Gastroesophageal sphincter (tissue), 4 donors: ENCODE data around the gene NKD2. TPM values are rescaled to one million over a fixed set of nuclear protein-coding genes. Genes with fewer than 3 reads are reported as not detected.

Experiments
- ATAC-seq: fragments of 150-250 bp; one replicate; pipeline ENCODE4 v1.9.1; 2016; ENCODE audit warnings: mild to moderate bottlenecking, moderate library complexity
- H3K27ac ChIP-seq, 4 donors: fragments of 200-600 bp; sonication (generic) in 3 of 4; 1 replicate in 3 of 4; 2 replicates in 1 of 4; pipeline ENCODE4 v1.5.1; 2016 to 2019
- H3K27me3 ChIP-seq: fragments of 200-600 bp; sonication (generic); one replicate; pipeline ENCODE4 v1.5.1; 2019
- H3K36me3 ChIP-seq, 2 donors: fragments of 200-600 bp; sonication (generic); one replicate each; pipeline ENCODE4 v1.5.1; 2019; ENCODE audit warnings: control low read depth in 1 of 2
- H3K4me1 ChIP-seq, 3 donors: fragments of 200-600 bp; sonication (generic); 1 replicate in 2 of 3; 2 replicates in 1 of 3; pipeline ENCODE4 v1.5.1; 2016 to 2019; ENCODE audit warnings: control low read depth in 2 of 3
- H3K4me3 ChIP-seq, 2 donors: fragments of 200-600 bp; sonication (generic); one replicate each; pipeline ENCODE4 v1.5.1; 2019; ENCODE audit warnings: mild to moderate bottlenecking in 1 of 2, moderate library complexity in 1 of 2
- H3K9me3 ChIP-seq, 3 donors: fragments of 200-600 bp; sonication (generic); one replicate each; pipeline ENCODE4 v1.5.1; 2017 to 2019; ENCODE audit warnings: control low read depth in 2 of 3
- EP300 ChIP-seq: sonication (generic); formaldehyde crosslinking; IDR thresholded peaks from one replicate; pipeline ENCODE4 v1.6.1; 2017; ENCODE audit warnings: antibody characterized with exemption, mild to moderate bottlenecking
- POLR2A ChIP-seq, 2 donors: fragments of 450-650 bp; IDR thresholded peaks; one replicate each; pipeline ENCODE4 v1.6.1; 2017; ENCODE audit warnings: antibody characterized with exemption in 2 of 2, mild to moderate bottlenecking in 2 of 2, moderate library complexity in 1 of 2
- POLR2AphosphoS5 ChIP-seq: sonication (generic); formaldehyde crosslinking; IDR thresholded peaks from one replicate; pipeline ENCODE4 v1.6.1; 2017; ENCODE audit warnings: antibody characterized with exemption
- WGBS, 2 donors: methylation state at CpG; one replicate each; pipeline ENCODE4 v1.1.5; 2018; ENCODE audit warnings: low coverage in 1 of 2; 5-methylcytosine and 5-hydroxymethylcytosine counted together
- total RNA-seq, 4 donors: library from RNA; depleted of rRNA; stranded (reverse); fragments of >200 nt; gene quantifications; one replicate each; pipeline ENCODE4 v1.1.0, GENCODE V29; 2016
- TF ChIP-seq, protein P1 (sequence below), 4 experiments: fragments of 200-600 bp in 2 of 4; fragments of 450-650 bp in 2 of 4; sonication (generic) in 1 of 4; IDR thresholded peaks; one replicate each; pipeline ENCODE4 v1.5.1; 2017 to 2019; ENCODE audit warnings: antibody characterized with exemption in 4 of 4, mild to moderate bottlenecking in 2 of 4, moderate library complexity in 2 of 4

Gene NKD2
- total RNA-seq, 4 donors from 2014 or later: 1.8 to 6.1 (median 1.9) TPM

DNA sequence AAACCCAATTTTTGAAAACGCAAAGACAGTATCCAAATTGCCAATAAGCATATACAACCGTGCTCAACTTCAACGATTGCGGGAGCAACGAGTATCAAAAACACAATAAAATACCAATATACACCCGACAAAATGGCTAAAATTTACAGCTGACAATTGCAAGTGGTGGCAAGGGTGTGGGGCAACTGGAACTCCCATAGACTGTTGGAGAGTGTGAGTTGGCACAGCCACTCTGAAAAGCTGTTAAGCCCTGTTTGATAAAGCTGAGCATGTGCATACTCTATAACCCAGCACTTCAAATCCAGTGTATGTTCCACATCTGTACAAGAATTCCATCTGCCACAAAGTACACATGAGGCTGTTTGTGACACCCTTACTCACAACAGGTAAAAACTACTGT is 20.3 kb upstream of the NKD2 start:
- no peak for ATAC-seq
- 78 to 81% methylated on average over 4 to 6 of the region's 6 CpGs for WGBS, 2 donors
- H3K27ac ChIP-seq: no peak overlapping the region
- TF ChIP-seq EP300 (no peak), POLR2A (IDR thresholded peaks at IDR 0.05) (no peak), POLR2AphosphoS5 (no peak)
- TF ChIP-seq, protein P1, sequence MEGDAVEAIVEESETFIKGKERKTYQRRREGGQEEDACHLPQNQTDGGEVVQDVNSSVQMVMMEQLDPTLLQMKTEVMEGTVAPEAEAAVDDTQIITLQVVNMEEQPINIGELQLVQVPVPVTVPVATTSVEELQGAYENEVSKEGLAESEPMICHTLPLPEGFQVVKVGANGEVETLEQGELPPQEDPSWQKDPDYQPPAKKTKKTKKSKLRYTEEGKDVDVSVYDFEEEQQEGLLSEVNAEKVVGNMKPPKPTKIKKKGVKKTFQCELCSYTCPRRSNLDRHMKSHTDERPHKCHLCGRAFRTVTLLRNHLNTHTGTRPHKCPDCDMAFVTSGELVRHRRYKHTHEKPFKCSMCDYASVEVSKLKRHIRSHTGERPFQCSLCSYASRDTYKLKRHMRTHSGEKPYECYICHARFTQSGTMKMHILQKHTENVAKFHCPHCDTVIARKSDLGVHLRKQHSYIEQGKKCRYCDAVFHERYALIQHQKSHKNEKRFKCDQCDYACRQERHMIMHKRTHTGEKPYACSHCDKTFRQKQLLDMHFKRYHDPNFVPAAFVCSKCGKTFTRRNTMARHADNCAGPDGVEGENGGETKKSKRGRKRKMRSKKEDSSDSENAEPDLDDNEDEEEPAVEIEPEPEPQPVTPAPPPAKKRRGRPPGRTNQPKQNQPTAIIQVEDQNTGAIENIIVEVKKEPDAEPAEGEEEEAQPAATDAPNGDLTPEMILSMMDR (IDR thresholded peaks at IDR 0.05): no peak
- H3K9me3 ChIP-seq: peaks cover 0 to 7% (median 0%) of the 10 kb centered on the region in 3 donors
- no peaks in the 10 kb centered on the region for H3K36me3 ChIP-seq
- peaks cover 0 to 34% (median 16%) of the 10 kb centered on the region in 3 donors for H3K4me1 ChIP-seq
- H3K27me3 ChIP-seq: no peaks in the 10 kb centered on the region
- no peak overlapping the region for H3K4me3 ChIP-seq

DNA sequence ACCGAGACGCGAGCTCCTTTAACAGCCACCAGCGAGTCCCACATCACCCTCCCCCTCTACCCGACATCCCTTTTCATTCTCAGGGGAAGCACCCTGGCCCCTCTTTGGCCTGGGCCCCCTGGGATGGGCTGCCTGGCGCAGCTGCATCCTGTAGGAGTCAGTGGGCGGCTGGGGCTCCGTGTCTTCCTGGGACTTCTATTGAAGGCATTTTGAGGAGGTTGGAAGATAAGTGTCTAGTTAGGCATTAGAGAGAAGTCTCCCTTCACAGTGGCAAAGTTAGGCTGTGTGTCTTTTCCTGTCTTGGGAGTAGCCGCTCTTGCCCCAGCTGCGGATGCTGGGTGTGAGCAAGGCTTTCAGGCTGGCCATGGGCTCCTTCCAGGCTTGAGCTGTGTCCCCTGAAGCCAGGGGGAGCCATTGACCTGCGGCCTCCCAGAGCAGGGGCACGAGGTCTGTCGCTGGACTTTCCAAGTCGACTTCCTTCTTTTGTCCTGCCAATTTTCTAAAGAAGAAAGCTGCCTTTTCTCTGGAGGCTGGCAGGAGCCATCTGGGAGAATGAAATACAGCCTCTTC is 18.6 kb upstream of the NKD2 start:
- Histone ChIP-seq H3K4me1 (peaks cover 0 to 39% (median 19%) of the 10 kb centered on the region in 3 donors), H3K4me3 (no peak overlapping the region), H3K36me3 (no peaks in the 10 kb centered on the region), H3K27ac (peak overlapping the region in 3 of 4 donors; percentile 63 to 75 (median 68)), H3K9me3 (no peaks in the 10 kb centered on the region), H3K27me3 (no peaks in the 10 kb centered on the region)
- TF ChIP-seq POLR2A (IDR thresholded peaks at IDR 0.05) (no peak), EP300 (no peak)
- TF ChIP-seq, protein P1 (IDR thresholded peaks at IDR 0.05): peak in 3 of 4 experiments; percentile 31 to 64 (median 35)
- WGBS, 2 donors: 33 to 69% methylated on average over 5 to 8 of the region's 14 CpGs
- peak; percentile 72 for ATAC-seq

DNA sequence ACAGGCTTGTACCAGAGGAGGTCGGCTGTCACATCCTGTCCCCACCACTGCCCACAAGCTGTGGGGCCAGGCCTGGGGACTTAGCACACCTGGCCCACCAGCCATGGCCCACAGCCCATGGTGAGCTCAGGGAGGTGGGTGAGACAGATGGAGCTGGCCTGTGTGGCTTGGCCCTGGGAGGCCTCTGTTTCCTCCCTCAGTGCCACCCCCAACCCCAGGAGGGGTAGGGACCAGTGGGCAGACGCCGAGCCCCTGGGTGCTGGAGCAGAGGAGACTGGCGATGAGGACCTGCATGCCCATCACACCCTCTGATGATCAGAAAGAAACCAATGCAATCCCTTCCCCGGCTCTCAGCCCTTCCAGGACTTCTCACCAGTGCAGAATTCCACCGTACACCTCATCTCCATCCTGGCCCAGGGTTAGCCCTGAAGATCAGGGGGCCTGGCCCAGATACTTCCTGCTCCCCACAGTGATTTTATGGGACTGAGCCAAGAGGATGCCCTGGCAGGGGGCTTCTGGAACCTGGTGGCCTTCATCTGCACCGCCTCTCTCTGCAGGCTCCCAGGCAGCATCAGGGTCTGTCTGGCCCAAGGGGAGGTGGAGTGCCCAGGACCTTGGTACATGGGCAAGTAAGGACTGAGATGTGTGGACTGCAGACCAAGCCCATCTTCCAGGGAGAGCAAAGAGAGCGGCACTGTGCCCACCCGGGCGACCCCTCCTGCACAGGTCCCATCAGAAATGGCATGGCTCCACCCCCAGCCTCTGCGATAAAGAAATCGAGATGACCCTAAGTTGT is 16.9 kb upstream of the NKD2 start:
- H3K4me3 ChIP-seq: no peak overlapping the region
- peaks cover 0 to 39% (median 19%) of the 10 kb centered on the region in 3 donors for H3K4me1 ChIP-seq
- H3K36me3 ChIP-seq: no peaks in the 10 kb centered on the region
- no peaks in the 10 kb centered on the region for H3K27me3 ChIP-seq
- H3K9me3 ChIP-seq: no peaks in the 10 kb centered on the region
- TF ChIP-seq POLR2A (IDR thresholded peaks at IDR 0.05) (no peak), POLR2AphosphoS5 (no peak), EP300 (no peak)
- TF ChIP-seq, protein P1 (IDR thresholded peaks at IDR 0.05): no peak
- peak overlapping the region in 2 of 4 donors; percentile 60 to 63 for H3K27ac ChIP-seq
- 83 to 86% methylated on average over 2 to 6 of the region's 12 CpGs for WGBS, 2 donors
- ATAC-seq: no peak

DNA sequence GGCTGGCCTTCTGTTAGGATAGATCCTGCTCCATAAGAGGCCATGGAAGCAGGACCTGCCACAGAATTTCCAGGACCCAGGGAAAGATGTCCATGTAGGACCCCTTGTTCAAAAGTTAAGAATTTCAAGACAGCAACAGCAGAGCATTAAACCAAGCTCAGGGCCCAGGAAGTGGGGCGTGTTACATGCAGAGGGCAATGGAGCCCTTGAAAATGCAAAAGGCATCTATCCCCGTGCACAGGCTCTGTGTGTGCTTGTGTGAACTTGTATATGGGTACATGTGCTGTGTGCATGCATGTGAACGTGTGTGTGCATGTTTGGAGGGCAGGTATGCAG is 14.4 kb upstream of the NKD2 start:
- peak overlapping the region in 2 of 4 donors; percentile 56 to 57 for H3K27ac ChIP-seq
- 93 to 100% methylated on average over 2 to 3 of the region's 3 CpGs for WGBS, 2 donors
- H3K9me3 ChIP-seq: no peaks in the 10 kb centered on the region
- ATAC-seq: no peak
- TF ChIP-seq EP300 (no peak), POLR2A (IDR thresholded peaks at IDR 0.05) (no peak), POLR2AphosphoS5 (no peak)
- TF ChIP-seq, protein P1 (IDR thresholded peaks at IDR 0.05): no peak
- no peaks in the 10 kb centered on the region for H3K27me3 ChIP-seq
- H3K4me1 ChIP-seq: peaks cover 0 to 54% (median 24%) of the 10 kb centered on the region in 3 donors
- no peak overlapping the region for H3K4me3 ChIP-seq
- no peaks in the 10 kb centered on the region for H3K36me3 ChIP-seq

DNA sequence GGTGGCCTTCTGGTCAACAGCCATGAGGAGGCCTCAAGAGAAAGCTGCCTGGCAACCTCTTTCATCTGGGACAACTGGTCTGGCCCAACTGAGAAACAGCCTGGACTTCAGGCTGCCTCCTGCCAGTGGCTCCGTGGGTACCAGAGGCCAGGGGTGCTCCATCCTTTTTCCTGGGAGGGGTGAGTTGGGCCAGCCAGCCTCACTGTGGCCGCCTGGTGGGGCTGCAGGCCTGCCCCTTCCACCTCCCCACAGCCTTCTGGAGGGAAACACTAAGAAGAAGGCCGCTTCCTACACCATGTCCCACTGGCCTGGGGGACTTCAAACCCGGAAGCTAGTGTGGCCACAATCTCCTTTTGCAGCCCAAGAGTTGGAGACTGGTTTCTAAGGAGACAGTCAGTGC is 13.8 kb upstream of the NKD2 start:
- H3K9me3 ChIP-seq: no peaks in the 10 kb centered on the region
- no peak overlapping the region for H3K4me3 ChIP-seq
- H3K4me1 ChIP-seq: peaks cover 0 to 50% (median 19%) of the 10 kb centered on the region in 3 donors
- TF ChIP-seq POLR2AphosphoS5 (no peak), EP300 (no peak), POLR2A (IDR thresholded peaks at IDR 0.05) (no peak)
- TF ChIP-seq, protein P1 (IDR thresholded peaks at IDR 0.05): no peak
- H3K27me3 ChIP-seq: no peaks in the 10 kb centered on the region
- WGBS, 2 donors: no CpG with 5 or more reads among the region's 4 CpGs
- ATAC-seq: no peak
- H3K27ac ChIP-seq: no peak overlapping the region
- no peaks in the 10 kb centered on the region for H3K36me3 ChIP-seq
